IMR-90 (cell line): ENCODE results near the gene CEP162. TPM values are rescaled to one million over a fixed set of nuclear protein-coding genes. Genes with fewer than 3 reads are reported as not detected.

Source experiments
- ATAC-seq: fragments of 200-7000 bp; cut with Tn5 transposase; 2 replicates; pipeline ENCODE4 v1.9.1; 2020; ENCODE audit warnings: low read depth, mild to moderate bottlenecking, moderate library complexity
- BruUV-seq: library from RNA; stranded (reverse); fragments of 400-500 nt; replicated peaks from 2 replicates; lab custom pipeline; 2021; lab: Mats Ljungman, UMichigan
- CTCF ChIA-PET: fragments of 300-600 bp; formaldehyde crosslinking; extraction: SDS; loops from one replicate; lab custom pipeline; 2021; ENCODE audit warnings: antibody characterized with exemption; lab: Yijun Ruan, JAX
- POLR2A ChIA-PET: fragments of 300-600 bp; sonication (Branson Sonifier 250); formaldehyde crosslinking; loops from one replicate; lab custom pipeline; 2022; ENCODE audit warnings: antibody characterized with exemption; ENCODE audit not compliant: unreplicated experiment; lab: Charles Lee
- DNase-seq: peaks from one replicate; pipeline ENCODE4 v3.0.0; 2013
- H2AFZ ChIP-seq: replicated peaks from 2 replicates; pipeline ENCODE3; 2013; ENCODE audit warnings: low read length, mild to moderate bottlenecking; ENCODE audit not compliant: poor library complexity
- H2AK5ac ChIP-seq: 2 replicates; pipeline ENCODE4 v1.6.1; 2013; ENCODE audit warnings: low read depth, low read length, inconsistent platforms
- H2AK9ac ChIP-seq: replicated peaks from 2 replicates; pipeline ENCODE3; 2013; ENCODE audit warnings: mild to moderate bottlenecking, low read depth, low read length, moderate library complexity; ENCODE audit not compliant: poor library complexity
- H2BK120ac ChIP-seq: 2 replicates; pipeline ENCODE4 v1.6.1; 2013; ENCODE audit warnings: low read depth, low read length, inconsistent platforms
- H2BK15ac ChIP-seq: 3 replicates; pipeline ENCODE4 v1.6.1; 2013; ENCODE audit warnings: low read depth, low read length, inconsistent platforms
- H2BK20ac ChIP-seq: 2 replicates; pipeline ENCODE4 v1.6.1; 2013; ENCODE audit warnings: low read depth, mild to moderate bottlenecking, inconsistent platforms, low read length, moderate library complexity
- H2BK5ac ChIP-seq: 2 replicates; pipeline ENCODE4 v1.6.1; 2013; ENCODE audit warnings: mild to moderate bottlenecking, low read depth, low read length, inconsistent platforms; ENCODE audit not compliant: poor library complexity, severe bottlenecking
- H3K14ac ChIP-seq: replicated peaks from 2 replicates; pipeline ENCODE4 v1.6.1; 2013; ENCODE audit warnings: low read depth, low read length, inconsistent platforms
- H3K18ac ChIP-seq: 2 replicates; pipeline ENCODE4 v1.6.1; 2013; ENCODE audit warnings: low read depth, low read length, control low read depth
- H3K23ac ChIP-seq: 2 replicates; pipeline ENCODE4 v1.6.1; 2013; ENCODE audit warnings: low read depth, low read length, inconsistent platforms
- H3K27ac ChIP-seq: 2 replicates; pipeline ENCODE4 v1.5.1; 2013; ENCODE audit warnings: mild to moderate bottlenecking, control low read depth, low read length; ENCODE audit not compliant: insufficient read depth
- H3K27me3 ChIP-seq: 2 replicates; pipeline ENCODE4 v1.6.1; 2013; ENCODE audit warnings: low read length; ENCODE audit not compliant: control insufficient read depth, insufficient read depth
- H3K36me3 ChIP-seq: 2 replicates; pipeline ENCODE4 v1.6.1; 2013; ENCODE audit warnings: low read length, mixed read lengths; ENCODE audit not compliant: control insufficient read depth, insufficient read depth
- H3K4ac ChIP-seq: 2 replicates; pipeline ENCODE4 v1.6.1; 2013; ENCODE audit warnings: low read depth, low read length, inconsistent platforms
- H3K4me1 ChIP-seq: 2 replicates; pipeline ENCODE4 v1.6.1; 2013; ENCODE audit warnings: low read length, mixed read lengths; ENCODE audit not compliant: control insufficient read depth, insufficient read depth
- H3K4me2 ChIP-seq: 2 replicates; pipeline ENCODE4 v1.6.1; 2013; ENCODE audit warnings: low read depth, mild to moderate bottlenecking, control low read depth, low read length, moderate library complexity
- H3K4me3 ChIP-seq: 2 replicates; pipeline ENCODE4 v1.5.1; 2013; ENCODE audit warnings: low read depth, mild to moderate bottlenecking, control low read depth, low read length, moderate library complexity; ENCODE audit not compliant: insufficient read depth
- H3K56ac ChIP-seq: 2 replicates; pipeline ENCODE4 v1.6.1; 2013; ENCODE audit warnings: low read length, inconsistent platforms; ENCODE audit not compliant: insufficient read depth; ENCODE audit errors: extremely low read depth
- H3K79me1 ChIP-seq, 2 experiments: 2 replicates each; pipeline ENCODE4 v1.6.1; 2013; ENCODE audit warnings: low read length in 2 of 2, inconsistent platforms in 1 of 2, low read depth in 1 of 2
- H3K9ac ChIP-seq: 2 replicates; pipeline ENCODE4 v1.6.1; 2013; ENCODE audit warnings: low read depth, low read length, control low read depth
- H3K9me1 ChIP-seq: 2 replicates; pipeline ENCODE4 v1.6.1; 2013; ENCODE audit warnings: low read length, inconsistent platforms; ENCODE audit not compliant: insufficient read depth
- H3K9me3 ChIP-seq: 2 replicates; pipeline ENCODE4 v1.6.1; 2013; ENCODE audit warnings: low read length; ENCODE audit not compliant: control insufficient read depth, insufficient read depth
- H4K20me1 ChIP-seq: 2 replicates; pipeline ENCODE4 v1.6.1; 2013; ENCODE audit warnings: low read length, inconsistent platforms; ENCODE audit not compliant: insufficient read depth
- H4K5ac ChIP-seq: 2 replicates; pipeline ENCODE4 v1.6.1; 2013; ENCODE audit warnings: mild to moderate bottlenecking, low read depth, low read length, control low read depth
- H4K8ac ChIP-seq, 2 experiments: 2 replicates each; pipeline ENCODE4 v1.6.1; 2013; ENCODE audit warnings: low read depth in 2 of 2, low read length in 2 of 2, control low read depth in 1 of 2, inconsistent platforms in 1 of 2
- H4K91ac ChIP-seq: 2 replicates; pipeline ENCODE4 v1.6.1; 2013; ENCODE audit warnings: low read depth, low read length, inconsistent platforms; ENCODE audit not compliant: insufficient read depth
- BHLHE40 ChIP-seq: fragments of 150-350 bp; IDR thresholded peaks from 2 replicates; pipeline ENCODE4 v1.6.1; 2016; ENCODE audit warnings: mild to moderate bottlenecking, low read depth, low read length
- FOS ChIP-seq: fragments of 150-350 bp; IDR thresholded peaks from 2 replicates; pipeline ENCODE4 v1.6.1; 2016; ENCODE audit warnings: low read depth, low read length
- NFE2L2 ChIP-seq: fragments of 150-350 bp; IDR thresholded peaks from 2 replicates; pipeline ENCODE4 v1.6.1; 2016; ENCODE audit warnings: low read depth, mild to moderate bottlenecking, low read length
- POLR2A ChIP-seq: IDR thresholded peaks from 2 replicates; pipeline ENCODE4 v1.6.1; 2012; ENCODE audit warnings: mild to moderate bottlenecking, low read depth, low read length
- RAD21 ChIP-seq: IDR thresholded peaks from 2 replicates; pipeline ENCODE4 v1.6.1; 2012; ENCODE audit warnings: low read length, improper control_type of control experiment
- RCOR1 ChIP-seq: IDR thresholded peaks from 2 replicates; pipeline ENCODE4 v1.6.1; 2012; ENCODE audit warnings: mild to moderate bottlenecking, low read length, improper control_type of control experiment; ENCODE audit not compliant: insufficient replicate concordance
- RFX5 ChIP-seq: IDR thresholded peaks from 2 replicates; pipeline ENCODE4 v1.8.0; 2012; ENCODE audit warnings: low read depth, mild to moderate bottlenecking, low read length, moderate library complexity
- WGBS, 2 experiments: methylation state at CpG; one replicate each; pipeline versions ENCODE4 v1.1.5 to v1.1.7; 2013; ENCODE audit warnings: missing lambda C conversion rate in 2 of 2; ENCODE audit not compliant: insufficient read length in 1 of 2; ENCODE audit errors: extremely low coverage in 2 of 2; 5-methylcytosine and 5-hydroxymethylcytosine counted together
- dilution Hi-C: fragments of 300-500 bp; cut with HindIII; formaldehyde crosslinking; loops from one replicate; pipeline ENCODE4 v1.14.3; 2018; ENCODE audit warnings: low sequenced_read_pairs; ENCODE audit not compliant: unreplicated experiment
- in situ Hi-C: fragments of 300-500 bp; cut with MboI; formaldehyde crosslinking; loops from 3 replicates; pipeline ENCODE4 v1.14.3; 2019; ENCODE audit warnings: low sequenced_read_pairs, inconsistent platforms, mixed read lengths
- intact Hi-C: fragments of 100-400 bp; cut with micrococcal nuclease; formaldehyde crosslinking; loops from 2 replicates; pipeline ENCODE4 v1.10.0; 2022
- polyA plus RNA-seq, 3 experiments: library from polyadenylated mRNA; depleted of rRNA; stranded (reverse); fragments of >200 nt; gene quantifications; 2 replicates each; pipeline ENCODE4 v1.2.3, GENCODE V29; 2012; ENCODE audit warnings: low replicate concordance in 1 of 3
- total RNA-seq: library from RNA; depleted of rRNA; stranded (reverse); fragments of >200 nt; gene quantifications from 2 replicates; pipeline ENCODE4 v1.2.3, GENCODE V29; 2012

Gene CEP162
- total and polyA plus RNA-seq, 2 of the 4 experiments (the other 2 are of a cell fraction), result 1.2 to 1.6 TPM

GRCh38 chr6:84151669-84152068 lies 75.8 kb downstream of the CEP162 start:
- POLR2A ChIA-PET, result no interaction called here
- in situ Hi-C loops, result no loop called here

More at GRCh38 chr6:84151669-84152068, 75.8 kb downstream of the CEP162 start:
- Histone ChIP-seq H3K18ac (no peak overlapping the region), H4K20me1 (no peaks in the 10 kb centered on the region), H3K9me3 (no peaks in the 10 kb centered on the region), H3K79me1 (no peaks in the 10 kb centered on the region), H3K23ac (no peak overlapping the region), H3K14ac (no peak overlapping the region), H3K9me1 (no peaks in the 10 kb centered on the region), H3K9ac (no peak overlapping the region), H2AK5ac (no peak overlapping the region), H2BK15ac (no peak overlapping the region), H4K5ac (no peak overlapping the region), H3K4me1 (no peaks in the 10 kb centered on the region), H2BK20ac (no peak overlapping the region), H2AFZ (no peak overlapping the region), H2BK5ac (no peak overlapping the region), H3K27me3 (no peaks in the 10 kb centered on the region), H4K91ac (no peak overlapping the region), H2AK9ac (no peak overlapping the region), H3K4me2 (no peak overlapping the region), H3K27ac (no peak overlapping the region), H4K8ac (no peak overlapping the region), H3K56ac (no peak overlapping the region), H3K36me3 (0 out of 2 replicates have a peak, but pooled peaks cover 2% of the 10 kb centered on the region), H3K4me3 (no peak overlapping the region), H3K4ac (no peak overlapping the region), H2BK120ac (no peak overlapping the region)
- DNase-seq, result no peak
- WGBS, 2 experiments, result no CpG with 5 or more reads among the region's 1 CpG
- intact Hi-C loops (no loop called here), dilution Hi-C loops (no loop called here)
- CTCF ChIA-PET, result no interaction called here
- no TSS peak for BruUV-seq
- no peak for ATAC-seq
- no peak for TF ChIP-seq NFE2L2
- TF ChIP-seq RAD21, result no peak
- no peak for TF ChIP-seq RCOR1
- TF ChIP-seq BHLHE40, result no peak
- TF ChIP-seq RFX5, result no peak
- no peak for TF ChIP-seq POLR2A
- TF ChIP-seq FOS, result no peak
